HG03469 (cell line): ENCODE data around the gene CLP1.

Source experiments
- ATAC-seq: cut with Tn5 transposase; IDR thresholded peaks from one replicate; pipeline ENCODE4 v1.9.1; 2021; ENCODE audit warnings: mild to moderate bottlenecking, moderate library complexity, moderate number of reproducible peaks; ENCODE audit not compliant: unreplicated experiment

Gene CLP1

DNA sequence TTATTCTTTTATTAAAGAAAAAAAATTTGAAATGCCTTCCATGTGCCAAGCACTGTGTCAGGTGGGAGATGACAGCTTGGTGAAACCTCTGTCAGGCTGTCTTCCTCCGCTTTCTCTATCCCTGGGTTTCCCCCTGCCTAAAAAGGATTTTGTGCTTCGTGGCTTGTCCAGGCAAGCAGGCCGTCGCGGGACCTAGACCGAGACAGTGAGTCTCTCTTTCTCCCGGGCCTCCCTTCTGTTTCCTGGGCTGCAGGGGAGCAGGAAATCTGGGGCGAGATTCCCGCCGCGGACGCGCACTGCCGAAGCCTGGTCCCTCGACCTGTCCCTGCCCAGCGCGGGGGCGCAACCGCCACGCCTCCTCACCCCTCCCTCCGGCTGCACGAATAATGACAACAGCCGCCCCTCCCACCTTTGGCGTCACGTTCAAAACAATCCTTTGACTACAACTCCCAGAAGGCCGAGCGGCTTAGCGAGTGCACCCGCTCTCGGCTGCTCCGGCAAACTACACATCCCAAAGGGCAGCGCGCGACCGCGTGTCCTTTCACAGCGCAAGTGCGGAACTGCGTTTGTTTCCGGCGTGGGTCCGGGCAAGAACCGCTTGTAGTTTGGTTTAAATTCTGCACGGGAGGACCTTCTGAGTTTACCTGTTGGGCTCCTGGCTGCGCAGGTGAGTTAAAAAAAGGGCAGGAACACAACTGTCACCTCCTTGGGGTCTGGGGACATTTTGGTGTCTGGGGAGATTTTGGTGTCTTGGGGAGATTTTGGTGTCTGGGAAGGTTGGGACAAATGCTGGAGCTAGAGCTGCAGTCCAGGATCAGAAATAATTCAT lies at the start of gene CLP1:
CLP1 (plus strand) TSS at position 569 of the 829 bp plus-strand sequence. CDS start 1,715 bp downstream, outside the sequence.
- ATAC-seq, result peak; percentile 99

DNA sequence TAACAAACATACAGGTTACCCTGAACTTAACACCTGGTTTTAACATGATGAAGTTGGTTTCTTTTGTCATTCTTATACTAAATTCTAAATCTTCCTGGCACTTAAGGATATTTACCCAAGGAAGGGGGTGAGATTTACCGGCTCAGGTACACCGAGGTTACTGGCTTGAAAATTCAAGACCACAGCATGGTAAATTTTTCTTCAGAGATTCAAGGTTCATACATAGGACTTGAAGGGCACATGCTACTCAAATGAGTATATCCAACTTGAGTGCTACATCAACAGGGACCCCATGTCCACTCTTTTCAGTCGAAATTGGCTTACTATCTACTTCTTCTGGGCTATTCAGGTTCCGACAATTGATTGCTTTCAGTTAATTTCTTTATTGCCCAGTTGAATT lies 47.4 kb upstream of the CLP1 start:
- ATAC-seq, result no peak

GRCh38 chr11:57614234-57614772 lies 43.3 kb upstream of the CLP1 start:
- no peak for ATAC-seq

- no peak for ATAC-seq
These were observed 42.3 kb upstream of the CLP1 start for GRCh38 chr11:57615308-57615707.

DNA sequence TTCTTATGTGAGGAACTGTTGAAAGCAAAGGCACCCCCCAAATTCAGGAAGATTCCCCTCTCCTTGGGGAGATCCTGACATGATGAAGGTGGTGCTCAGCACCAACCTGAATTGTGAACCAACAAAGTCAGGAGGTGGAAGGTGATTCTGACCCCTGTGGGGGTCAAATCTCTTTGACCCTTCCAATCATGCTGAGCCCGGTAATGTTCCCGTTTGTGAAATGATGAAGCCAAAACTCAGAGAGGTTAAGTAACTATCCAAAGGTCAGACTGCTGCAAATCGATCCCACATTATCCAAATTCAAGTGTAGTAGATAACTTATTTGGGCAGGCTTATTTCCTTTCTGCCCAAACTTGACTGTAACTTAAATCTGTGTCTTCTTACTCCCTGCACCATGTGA lies 41.0 kb upstream of the CLP1 start:
- ATAC-seq, result no peak

- no peak for ATAC-seq
These were observed 39.1 kb upstream of the CLP1 start for GRCh38 chr11:57618438-57618837.

DNA sequence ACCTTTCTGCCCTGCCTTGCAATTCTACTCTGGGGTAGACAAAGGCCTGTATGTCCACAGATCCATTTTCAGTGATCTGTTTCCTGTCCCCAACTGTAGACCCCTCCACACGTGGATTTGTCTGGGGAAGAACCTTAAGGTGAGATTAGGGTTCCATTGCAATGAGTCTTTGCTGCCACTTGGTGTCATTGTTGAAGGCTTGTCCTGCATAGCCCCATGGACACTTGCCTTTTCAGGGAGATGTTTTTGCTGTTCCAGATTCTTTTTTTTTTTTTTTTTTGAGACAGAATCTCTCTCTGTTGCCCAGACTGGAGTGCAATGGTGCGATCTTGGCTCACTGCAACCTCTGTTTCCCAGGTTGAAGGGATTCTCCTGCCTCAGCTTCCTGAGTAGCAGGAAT lies 38.2 kb upstream of the CLP1 start:
- no peak for ATAC-seq

GRCh38 chr11:57620467-57620866 lies 37.1 kb upstream of the CLP1 start:
- ATAC-seq, result no peak

DNA sequence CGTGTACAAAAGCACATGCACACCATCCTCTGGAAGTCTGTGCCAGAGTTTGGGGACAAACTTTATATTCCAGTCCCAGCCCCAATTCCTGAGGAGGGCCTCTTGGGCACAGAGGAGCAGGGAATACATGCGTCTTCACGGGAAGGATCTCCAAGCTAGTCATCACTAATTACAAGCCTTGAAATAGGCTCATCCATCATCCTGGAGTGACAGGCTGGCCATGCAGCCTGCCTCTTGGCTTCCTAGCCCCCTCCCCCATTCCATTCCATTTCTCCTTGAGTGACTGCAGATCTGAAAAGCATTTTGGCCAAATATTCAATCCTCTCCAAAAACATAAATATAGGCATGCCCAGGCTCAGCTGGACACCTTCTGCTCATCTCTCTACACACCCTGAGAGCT lies 35.3 kb upstream of the CLP1 start:
- ATAC-seq, result no peak

DNA sequence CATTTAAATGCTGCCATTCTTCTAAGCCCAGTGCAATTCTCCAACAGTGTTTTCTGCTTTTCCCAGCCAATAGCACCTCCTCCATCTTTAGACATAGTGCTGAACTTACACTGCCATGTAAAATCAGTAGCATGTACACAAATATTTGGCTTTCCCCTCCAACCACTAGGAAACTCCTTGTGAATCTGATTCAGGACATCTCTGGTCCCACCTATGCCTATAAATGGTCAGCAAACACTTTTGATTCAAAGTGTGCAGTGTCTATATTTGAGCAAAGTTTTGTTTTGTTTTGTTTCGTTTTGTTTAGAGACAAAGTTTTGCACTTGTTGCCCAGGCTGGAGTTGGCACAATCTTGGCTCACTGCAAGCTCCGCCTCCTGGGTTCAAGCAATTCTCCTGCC lies 32.7 kb upstream of the CLP1 start:
- no peak for ATAC-seq

DNA sequence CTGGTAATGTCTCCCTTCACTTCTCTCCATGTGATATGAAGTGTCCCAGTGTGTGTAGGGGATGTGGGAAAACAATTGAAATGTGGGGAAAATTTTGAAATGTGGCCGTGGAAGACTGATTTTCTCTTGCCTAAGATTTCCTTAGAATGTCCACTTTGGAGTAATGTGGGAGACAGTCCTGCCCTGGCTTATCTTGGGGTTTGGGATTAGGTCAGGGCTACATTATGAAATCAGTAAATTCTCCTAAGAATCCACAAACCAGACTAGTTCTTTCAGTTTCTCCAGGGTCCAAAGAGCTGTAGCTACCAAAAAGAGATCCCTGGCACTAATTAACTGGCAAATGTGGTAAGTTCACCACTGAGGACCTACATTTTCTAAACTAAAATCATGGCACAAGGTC lies 30.7 kb upstream of the CLP1 start:
- ATAC-seq, result no peak

GRCh38 chr11:57630171-57630570 lies 27.4 kb upstream of the CLP1 start:
- no peak for ATAC-seq

DNA sequence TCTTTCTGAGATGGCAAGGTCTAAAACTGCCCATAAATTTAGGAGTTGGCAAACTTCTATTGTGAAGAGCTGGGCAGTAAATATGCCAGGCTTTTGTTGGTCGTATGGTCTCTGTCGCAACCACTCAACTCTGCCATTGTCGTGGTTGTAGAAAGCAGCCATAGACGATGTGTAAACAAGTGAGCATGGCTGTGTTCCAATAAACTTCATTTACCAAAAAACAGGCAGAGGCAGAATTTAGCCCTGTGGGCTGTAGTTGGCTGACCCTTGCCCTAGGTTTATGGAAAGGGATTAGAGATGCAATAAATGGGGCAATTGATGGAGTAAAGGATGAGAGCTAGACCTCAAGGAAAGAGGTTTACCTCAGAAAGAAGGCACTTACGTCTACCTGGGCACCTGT lies 25.4 kb upstream of the CLP1 start:
- no peak for ATAC-seq

- ATAC-seq, result no peak
These were observed 24.0 kb upstream of the CLP1 start for GRCh38 chr11:57633394-57634070.

DNA sequence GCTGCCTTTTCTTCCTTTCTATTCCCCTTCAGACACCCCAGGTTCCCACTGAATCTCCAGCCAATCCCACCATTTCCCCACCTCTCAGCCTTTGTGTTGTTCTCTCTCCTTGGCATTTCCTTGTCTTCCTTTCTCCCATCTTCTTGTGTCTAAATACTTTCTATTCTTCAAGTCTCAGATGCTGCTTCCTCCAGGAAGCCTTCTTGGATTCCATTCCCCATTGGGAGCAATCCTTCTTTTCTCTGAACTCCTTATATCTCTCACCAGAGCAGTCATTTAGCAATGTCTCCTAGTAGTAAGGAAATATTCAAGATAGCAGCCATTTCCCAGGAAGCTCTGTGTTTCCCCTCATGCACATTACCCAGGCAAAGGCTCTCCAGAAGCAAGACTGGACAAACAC lies 23.3 kb upstream of the CLP1 start:
- ATAC-seq, result no peak

DNA sequence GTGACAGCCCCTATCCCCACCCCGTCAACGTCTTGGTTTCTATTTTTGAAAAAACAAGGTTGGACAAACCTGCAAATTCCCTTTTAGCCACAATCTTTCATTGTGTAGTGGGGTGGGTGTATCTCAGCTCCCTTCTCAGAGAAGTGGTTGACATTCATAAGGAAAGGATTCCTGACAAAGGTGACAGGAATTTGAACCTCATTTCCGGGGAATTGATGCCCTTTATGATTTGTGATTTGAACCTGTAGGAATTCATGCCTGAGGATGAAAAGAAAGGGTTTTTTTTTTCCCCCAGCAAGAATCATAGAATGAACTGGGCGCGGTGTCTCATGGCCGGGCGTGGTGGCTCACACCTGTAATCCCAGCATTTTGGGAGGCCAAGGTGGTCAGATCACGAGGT lies 22.3 kb upstream of the CLP1 start:
- no peak for ATAC-seq

GRCh38 chr11:57637626-57638004 lies 19.9 kb upstream of the CLP1 start:
- ATAC-seq, result no peak

GRCh38 chr11:57638005-57638781 lies 19.4 kb upstream of the CLP1 start:
- no peak for ATAC-seq

GRCh38 chr11:57638811-57639320 lies 18.7 kb upstream of the CLP1 start:
- ATAC-seq, result no peak

DNA sequence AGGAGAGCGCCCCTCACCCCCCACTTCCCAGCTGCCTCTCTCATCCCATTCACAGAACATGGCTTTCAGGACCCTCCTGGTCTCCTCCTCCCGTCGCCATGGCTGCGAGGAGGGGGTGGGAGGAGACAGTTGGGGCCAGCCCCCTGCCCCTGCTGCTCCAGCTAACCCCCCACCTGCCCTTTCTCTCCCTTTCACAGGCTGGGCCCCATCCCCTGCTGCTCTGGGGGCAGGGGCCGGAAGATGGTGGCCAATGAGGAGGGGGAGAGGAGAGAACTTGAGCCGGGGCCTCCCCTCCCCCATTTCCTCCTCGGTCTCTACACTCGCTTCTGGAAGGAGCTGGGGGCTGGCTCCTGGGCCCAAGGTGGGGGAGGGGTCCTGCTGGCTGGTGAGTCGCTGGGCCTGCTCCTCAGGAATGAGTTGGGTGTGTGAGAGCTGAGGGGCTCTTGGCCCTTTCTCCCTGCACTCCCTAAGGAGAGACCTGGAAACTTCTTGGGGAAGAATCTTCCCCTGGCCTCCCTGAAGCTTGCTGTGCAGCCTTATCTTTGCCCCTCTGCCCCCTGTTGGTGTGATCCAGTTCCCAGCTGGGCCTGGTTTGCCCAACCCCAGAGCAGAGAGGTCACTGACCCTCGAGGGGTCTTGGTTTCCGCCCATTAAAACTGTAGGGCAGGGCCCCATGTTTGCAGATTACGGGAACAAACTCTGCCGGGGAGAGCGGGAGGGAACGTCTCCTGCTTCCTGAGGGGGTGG lies 18.1 kb upstream of the CLP1 start:
- ATAC-seq, result no peak
